Globus pallidus (tissue), 1 donor: Measurements from ENCODE around the gene PDE6A.

Source experiments
- DNase-seq: peaks from one replicate; pipeline ENCODE4 v3.0.0-alpha.2; 2015; ENCODE audit warnings: low spot score

Gene PDE6A

GRCh38 chr5:149810856-149811255, 133.7 kb downstream of the PDE6A start:
- DNase-seq, result no peak

GRCh38 chr5:149809931-149810691, 134.5 kb downstream of the PDE6A start:
- DNase-seq, result no peak

DNA sequence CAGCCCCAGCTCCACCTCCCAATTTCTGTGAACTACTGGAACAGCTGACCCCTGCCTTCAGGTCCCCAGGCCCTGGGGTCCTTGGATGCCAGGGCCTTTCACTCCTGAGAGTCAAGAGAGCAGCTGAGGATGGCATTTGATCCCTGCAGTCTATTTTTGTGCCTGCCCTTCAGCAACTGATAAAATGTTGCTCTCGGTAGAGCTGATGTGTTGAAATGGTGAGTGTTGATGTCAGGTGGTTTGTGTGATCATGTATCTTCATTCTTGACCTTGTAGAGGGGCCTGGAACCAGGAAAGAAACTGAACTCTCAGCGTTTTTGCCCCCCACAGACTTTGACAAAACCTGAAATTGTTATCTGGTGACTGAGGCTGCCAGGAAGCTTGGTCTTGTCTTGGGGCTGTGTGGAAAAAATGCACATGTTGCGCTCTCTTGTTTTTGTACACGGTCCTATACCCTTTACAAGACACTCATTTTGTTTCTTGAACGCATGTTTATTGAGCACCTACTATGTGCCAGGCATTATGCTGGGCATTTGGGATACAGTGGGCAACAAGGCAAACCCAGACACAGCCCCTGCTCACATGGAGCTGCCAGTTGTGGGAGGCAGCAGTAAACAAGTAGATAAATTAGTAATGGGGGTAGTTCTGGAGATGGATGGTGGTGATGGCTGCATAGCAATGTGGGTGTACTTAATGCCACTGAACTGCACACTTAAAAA, 136.2 kb downstream of the PDE6A start:
- no peak for DNase-seq
